NCI-H2196 (cell line): ENCODE results near the gene PTBP1.
"Not testable (repeated sequence)": the region's sequence is repeated elsewhere in the genome, so short reads cannot be mapped to it uniquely, and the experiment has no call there.

Experiments
- DNase-seq: peaks from one replicate; lab custom pipeline; 2025; ENCODE audit not compliant: unreplicated experiment; lab: John Stamatoyannopoulos, UW

The PTBP1 gene

DNA sequence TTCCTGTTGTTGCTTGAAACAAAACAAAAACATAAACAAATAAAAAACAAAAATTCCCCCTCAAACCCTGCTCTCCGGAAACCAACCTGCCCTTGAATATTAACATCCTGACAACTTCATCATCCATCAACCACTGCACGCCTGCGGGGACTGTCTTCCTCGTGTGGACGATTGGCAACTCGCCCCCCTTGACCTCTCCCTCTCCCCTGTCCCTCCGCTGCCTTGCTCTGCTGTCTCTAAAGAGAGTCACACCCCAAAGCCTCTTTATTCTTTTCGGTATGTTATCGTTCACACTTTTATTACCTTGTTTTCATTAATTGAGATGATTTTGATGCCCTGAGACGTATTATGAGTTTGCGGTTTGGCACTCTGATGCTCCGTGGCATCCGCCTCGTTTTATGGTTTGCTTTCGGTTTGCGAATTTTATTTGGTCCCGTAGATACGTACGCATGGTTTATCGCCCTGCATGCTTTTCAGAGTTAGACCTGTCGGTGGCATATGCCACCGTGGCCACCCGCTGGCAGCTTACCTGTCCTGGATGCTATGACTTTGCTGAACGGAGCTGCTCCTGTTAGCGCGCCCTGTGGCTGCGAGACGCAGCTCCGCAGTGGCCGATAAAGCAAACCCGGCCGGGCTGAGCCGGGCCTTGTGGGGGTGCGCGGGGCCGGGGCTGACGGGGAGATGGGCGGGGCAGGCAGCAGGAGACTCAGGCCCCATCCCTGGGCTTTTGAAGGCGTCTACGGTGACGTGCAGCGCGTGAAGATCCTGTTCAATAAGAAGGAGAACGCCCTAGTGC is 10.6 kb downstream of the PTBP1 start:
- no peak for DNase-seq

GRCh38 chr19:808423-808775 is 11.1 kb downstream of the PTBP1 start:
- no peak for DNase-seq

DNA sequence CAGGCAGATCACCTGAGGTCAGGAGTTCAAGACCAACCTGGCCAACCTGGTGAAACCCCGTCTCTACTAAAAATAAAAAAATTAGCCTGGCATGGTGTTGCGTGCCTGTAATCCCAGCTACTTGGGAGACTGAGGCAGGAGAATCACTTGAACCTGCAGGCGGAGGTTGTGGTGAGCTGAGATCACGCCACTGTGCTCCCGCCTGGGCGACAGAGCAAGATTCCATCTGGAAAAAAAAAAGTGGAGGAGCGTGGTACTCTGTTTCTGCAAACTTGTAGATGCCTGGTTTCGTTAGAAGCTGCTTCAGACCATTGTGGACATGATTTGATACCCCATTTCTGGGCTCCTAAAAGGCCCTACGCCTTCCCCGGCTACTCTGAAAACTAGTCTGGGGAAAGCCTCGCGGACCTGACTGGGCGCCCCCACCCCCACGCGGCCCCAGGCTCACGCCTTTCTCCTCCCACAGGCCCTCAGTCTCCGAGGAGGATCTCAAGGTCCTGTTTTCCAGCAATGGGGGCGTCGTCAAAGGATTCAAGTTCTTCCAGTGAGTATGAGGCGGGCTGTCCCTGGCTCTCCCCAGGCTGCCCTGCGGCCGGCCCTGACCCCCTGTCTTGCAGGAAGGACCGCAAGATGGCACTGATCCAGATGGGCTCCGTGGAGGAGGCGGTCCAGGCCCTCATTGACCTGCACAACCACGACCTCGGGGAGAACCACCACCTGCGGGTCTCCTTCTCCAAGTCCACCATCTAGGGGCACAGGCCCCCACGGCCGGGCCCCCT is 13.0 kb downstream of the PTBP1 start:
- no peak for DNase-seq

GRCh38 chr19:810883-811489 is 13.7 kb downstream of the PTBP1 start:
- DNase-seq = no peak

- DNase-seq = no peak
Measured at GRCh38 chr19:811506-812048, 14.3 kb downstream of the PTBP1 start.

GRCh38 chr19:812049-812746 is 14.9 kb downstream of the PTBP1 start:
- no peak for DNase-seq

DNA sequence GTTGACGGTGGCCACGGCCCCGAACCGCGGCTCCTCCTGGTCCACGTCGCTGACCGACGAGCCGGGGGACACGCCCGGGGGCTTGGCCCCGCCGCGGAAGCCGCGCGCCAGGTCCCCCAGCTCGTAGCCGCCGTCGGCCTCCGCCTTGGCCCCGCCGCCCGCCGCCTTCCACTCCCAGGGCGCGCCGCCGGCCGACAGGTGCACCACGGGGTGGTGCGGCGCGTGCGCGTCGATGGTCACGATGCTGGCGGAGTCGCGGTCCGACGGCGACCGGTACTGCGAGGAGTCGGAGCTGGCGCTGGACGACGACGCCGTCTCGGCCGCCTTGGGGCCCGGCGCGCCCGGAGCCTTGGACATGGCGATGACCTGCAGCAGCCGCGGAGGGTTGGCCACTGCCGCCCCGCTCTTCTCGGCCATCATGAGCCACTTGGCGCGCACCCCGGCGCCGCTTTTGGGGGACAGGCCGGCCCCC is 15.5 kb downstream of the PTBP1 start:
- no peak for DNase-seq

- DNase-seq = no peak
Measured at GRCh38 chr19:813219-814151, 16.2 kb downstream of the PTBP1 start.

GRCh38 chr19:814152-815078 is 17.2 kb downstream of the PTBP1 start:
- DNase-seq = no peak

DNA sequence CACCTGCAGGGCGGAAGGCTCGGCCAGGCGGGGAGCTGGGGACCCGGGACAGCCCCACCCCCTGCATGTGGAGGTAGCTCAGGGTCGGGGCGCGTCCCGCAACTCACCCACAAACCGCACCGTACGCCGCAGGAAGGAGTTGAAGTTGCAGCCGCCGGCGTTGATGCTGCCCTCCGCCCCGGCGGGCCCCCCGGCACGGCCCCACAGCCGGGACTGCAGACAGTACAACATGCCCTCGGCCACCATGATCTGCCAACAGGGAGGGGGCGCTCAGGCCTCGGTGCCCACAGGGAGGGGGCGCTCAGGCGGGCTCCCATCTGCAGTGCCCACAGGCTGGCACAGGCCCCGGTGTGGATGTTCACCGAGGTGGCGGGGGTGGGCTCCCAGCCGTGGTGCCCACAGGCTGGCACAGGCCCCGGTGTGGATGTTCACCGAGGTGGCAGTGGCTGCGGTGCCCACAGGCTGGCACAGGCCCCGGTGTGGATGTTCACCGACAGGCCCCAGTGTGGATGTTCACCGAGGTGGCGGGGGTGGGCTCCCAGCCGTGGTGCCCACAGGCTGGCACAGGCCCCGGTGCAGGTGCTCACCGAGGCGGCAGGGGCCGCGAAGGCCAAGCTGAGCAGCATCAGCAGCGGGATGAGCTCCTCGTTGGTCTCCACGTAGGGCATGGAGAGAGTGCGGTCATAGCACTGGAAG is 18.0 kb downstream of the PTBP1 start:
- DNase-seq = no peak

DNA sequence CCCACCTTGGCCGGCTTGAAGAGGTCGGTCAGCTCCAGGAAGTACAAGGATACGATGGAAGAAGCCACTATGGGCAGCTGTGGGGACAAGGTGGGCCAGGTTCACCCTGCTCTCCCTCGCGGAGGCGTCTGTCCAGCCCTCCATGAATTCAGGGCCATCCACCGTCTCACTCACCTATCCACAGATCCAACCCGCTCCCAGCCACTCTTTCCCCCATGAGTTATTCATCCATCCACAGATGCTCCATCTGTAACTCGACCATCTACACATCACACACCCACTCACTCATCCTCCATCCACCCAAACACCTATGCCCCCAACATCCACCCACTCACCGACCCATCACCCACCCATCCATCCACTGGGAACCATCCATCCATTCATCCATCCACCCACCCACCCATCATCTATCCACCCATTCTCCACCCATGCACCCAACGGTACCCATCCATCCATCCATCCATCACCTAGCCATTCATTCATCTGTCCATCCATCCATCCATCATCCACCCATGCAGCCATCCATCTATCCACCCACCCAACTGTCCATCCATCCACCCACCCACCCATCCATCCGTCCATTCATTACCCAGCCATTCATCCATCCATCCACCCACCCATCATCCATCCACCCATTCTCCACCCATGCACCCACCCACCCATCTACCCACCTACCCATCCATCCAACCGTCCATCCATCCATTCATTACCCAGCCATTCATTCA is 18.7 kb downstream of the PTBP1 start:
- no peak for DNase-seq

- DNase-seq = no peak
Measured at GRCh38 chr19:816500-816857, 19.2 kb downstream of the PTBP1 start.

GRCh38 chr19:820212-820611 is 23.0 kb downstream of the PTBP1 start:
- DNase-seq = not testable (repeated sequence)

DNA sequence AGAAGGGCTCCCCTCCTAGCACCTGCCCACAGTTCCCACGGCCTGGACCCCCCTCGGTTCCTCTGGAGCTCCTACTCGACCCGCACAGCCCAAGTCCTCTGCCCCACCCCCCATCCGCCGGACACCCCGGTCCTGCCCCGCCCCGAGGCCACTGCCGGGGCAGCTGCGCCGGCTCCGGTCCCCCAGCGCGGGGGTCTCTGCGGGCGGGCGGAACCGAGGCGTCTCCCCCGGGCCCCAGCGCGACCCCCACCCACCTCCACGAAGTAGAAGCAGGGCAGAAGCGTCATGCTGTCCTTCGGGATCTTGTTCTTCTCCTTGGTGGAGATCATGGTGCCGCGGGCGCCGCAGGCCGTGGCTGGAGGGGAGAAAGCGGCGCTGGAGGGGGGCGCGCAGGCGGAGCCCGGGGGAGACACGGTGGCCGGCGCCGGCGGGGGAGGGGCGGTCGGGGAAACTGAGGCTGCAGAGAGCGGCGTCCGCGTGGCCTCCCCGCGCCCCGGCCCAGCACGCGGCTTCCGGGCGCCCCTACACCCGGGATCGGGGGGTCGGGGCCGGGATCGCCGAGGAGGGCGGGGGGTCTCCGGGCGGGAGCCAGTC is 24.1 kb downstream of the PTBP1 start:
- no peak for DNase-seq

DNA sequence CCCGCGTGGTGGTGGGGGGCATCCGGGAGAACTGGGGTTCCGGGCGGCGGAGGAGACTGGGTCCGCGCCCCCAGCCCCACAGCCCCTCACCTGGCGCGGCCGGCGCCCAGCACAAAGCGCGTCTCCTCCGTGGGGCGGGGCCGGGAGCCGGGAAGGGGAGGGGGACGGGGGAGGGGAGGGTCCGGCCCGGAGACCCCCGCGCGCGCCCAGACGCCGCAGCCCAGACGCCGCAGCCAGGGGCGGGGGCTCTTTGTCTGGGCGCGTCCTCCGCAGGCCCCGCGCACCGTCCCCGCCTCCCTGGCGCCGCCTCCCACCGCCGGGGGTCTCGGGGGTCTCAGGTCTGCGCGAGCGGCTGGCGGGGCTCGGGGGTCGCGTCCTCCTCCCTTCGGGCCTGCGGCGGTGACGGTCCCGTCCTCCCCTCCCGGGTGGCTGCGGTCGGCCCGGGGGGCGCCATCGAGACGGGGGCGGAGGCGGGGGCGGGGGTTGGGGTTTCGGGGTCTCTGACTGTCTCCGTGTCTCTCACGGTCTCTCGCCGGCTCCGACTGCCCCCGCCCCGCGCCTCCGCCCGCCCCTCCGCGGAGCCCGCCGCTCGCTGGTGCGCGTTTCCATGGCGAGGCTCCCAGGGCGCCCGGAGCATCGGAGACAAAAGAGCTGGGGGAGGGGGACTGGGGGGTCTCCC is 24.7 kb downstream of the PTBP1 start, which contains the start of gene PLPPR3:
Gene PLPPR3 (minus strand): TSS at position 131 of the 679 bp plus-strand sequence. CDS start 396 bp downstream, outside the sequence.
- DNase-seq = no peak

DNA sequence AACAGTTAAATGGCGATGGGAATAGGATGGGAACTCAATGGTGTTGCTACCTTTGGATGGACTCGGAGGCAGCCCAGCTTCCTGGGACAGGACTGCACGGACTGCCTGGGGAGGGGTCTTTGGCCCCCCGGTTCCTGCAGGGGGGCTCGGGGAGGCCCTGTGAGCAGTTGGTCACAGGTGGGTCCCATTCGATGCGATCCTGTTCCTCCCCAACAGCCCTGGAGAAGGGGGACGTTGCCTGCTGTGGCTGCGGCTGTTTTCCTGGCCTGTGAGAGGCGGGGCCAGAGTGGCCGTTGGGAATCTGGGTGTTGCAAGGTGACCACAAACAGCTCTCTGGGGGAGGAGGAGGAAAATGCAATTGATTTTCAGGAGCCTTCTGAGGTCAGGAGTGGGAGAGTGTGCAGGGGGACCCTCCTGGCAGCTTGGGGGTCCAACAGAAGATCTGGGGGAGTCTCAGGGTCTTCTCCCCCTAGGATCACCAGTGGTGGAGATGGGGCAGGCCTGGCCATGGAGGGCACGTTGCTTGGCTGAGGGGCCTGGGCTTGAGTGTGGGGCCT is 26.4 kb downstream of the PTBP1 start:
- DNase-seq = no peak
